ENCODE results near the gene ASPSCR1. TPM values are rescaled to one million over a fixed set of nuclear protein-coding genes. Genes with fewer than 3 reads are reported as not detected.

ASPSCR1 gene
- total RNA-seq, 1 experiment from 2014 or later: 37.7 TPM

GRCh38 chr17:82016875-82017459 is 39.5 kb downstream of the ASPSCR1 start:
- no peak for DNase-seq
- peaks cover 8% of the 10 kb centered on the region for H3K4me1 Mint-ChIP-seq (ENCODE audit: low read depth, unreplicated experiment)
- H3K4me3 Mint-ChIP-seq (ENCODE audit: low read depth, unreplicated experiment): no peak overlapping the region
- intact Hi-C loops (cut with micrococcal nuclease; ENCODE audit: unreplicated experiment): no loop called here
- H3K27ac Mint-ChIP-seq (ENCODE audit: unreplicated experiment): no peak overlapping the region
- BruUV-seq (replicated peaks): no TSS peak
- peaks cover 47% of the 10 kb centered on the region for H3K36me3 Mint-ChIP-seq (ENCODE audit: insufficient read depth, unreplicated experiment)
- no peaks in the 10 kb centered on the region for H3K27me3 Mint-ChIP-seq (ENCODE audit: unreplicated experiment)
- CTCF ChIA-PET: no interaction called here
- no peak for TF ChIP-seq CTCF (IDR thresholded peaks at IDR 0.05; ENCODE audit: unreplicated experiment)
- H3K9me3 Mint-ChIP-seq (ENCODE audit: low read depth, unreplicated experiment): no peaks in the 10 kb centered on the region

- BruUV-seq (replicated peaks): no TSS peak
- no peak for DNase-seq
- intact Hi-C loops (cut with micrococcal nuclease; ENCODE audit: unreplicated experiment): no loop called here
- Mint-ChIP-seq H3K27me3 (ENCODE audit: unreplicated experiment) (no peaks in the 10 kb centered on the region), H3K27ac (ENCODE audit: unreplicated experiment) (no peak overlapping the region), H3K4me3 (ENCODE audit: low read depth, unreplicated experiment) (no peak overlapping the region), H3K4me1 (ENCODE audit: low read depth, unreplicated experiment) (peaks cover 8% of the 10 kb centered on the region), H3K36me3 (ENCODE audit: insufficient read depth, unreplicated experiment) (peaks cover 54% of the 10 kb centered on the region), H3K9me3 (ENCODE audit: low read depth, unreplicated experiment) (no peaks in the 10 kb centered on the region)
- TF ChIP-seq CTCF (IDR thresholded peaks at IDR 0.05; ENCODE audit: unreplicated experiment): no peak
- CTCF ChIA-PET: interaction anchor here (0.6 kb wide), 1 partner anchor 88 kb away, joined by 6 read pairs; no protein-coding TSS in a partner anchor
These were observed 40.3 kb downstream of the ASPSCR1 start for GRCh38 chr17:82017612-82018151.

- no peaks in the 10 kb centered on the region for H3K27me3 Mint-ChIP-seq (ENCODE audit: unreplicated experiment)
- intact Hi-C loops (cut with micrococcal nuclease; ENCODE audit: unreplicated experiment): no loop called here
- BruUV-seq (replicated peaks): no TSS peak
- H3K36me3 Mint-ChIP-seq (ENCODE audit: insufficient read depth, unreplicated experiment): peaks cover 61% of the 10 kb centered on the region
- H3K4me3 Mint-ChIP-seq (ENCODE audit: low read depth, unreplicated experiment): no peak overlapping the region
- CTCF ChIA-PET: interaction anchor here (0.6 kb wide), 1 partner anchor 88 kb away, joined by 6 read pairs; no protein-coding TSS in a partner anchor
- TF ChIP-seq CTCF (IDR thresholded peaks at IDR 0.05; ENCODE audit: unreplicated experiment): no peak
- H3K27ac Mint-ChIP-seq (ENCODE audit: unreplicated experiment): no peak overlapping the region
- no peaks in the 10 kb centered on the region for H3K9me3 Mint-ChIP-seq (ENCODE audit: low read depth, unreplicated experiment)
- DNase-seq: no peak
- peaks cover 8% of the 10 kb centered on the region for H3K4me1 Mint-ChIP-seq (ENCODE audit: low read depth, unreplicated experiment)
These were observed 40.9 kb downstream of the ASPSCR1 start for GRCh38 chr17:82018152-82018988.

- CTCF ChIA-PET: interaction anchor here (0.6 to 4.6 kb wide), 7 partner anchors 14 to 601 kb away, joined by 3 to 45 read pairs (median 4); partner anchors contain the start of genes DCXR and NOTUM
- Mint-ChIP-seq H3K4me1 (ENCODE audit: low read depth, unreplicated experiment) (peaks cover 8% of the 10 kb centered on the region), H3K4me3 (ENCODE audit: low read depth, unreplicated experiment) (no peak overlapping the region), H3K27me3 (ENCODE audit: unreplicated experiment) (no peaks in the 10 kb centered on the region), H3K9me3 (ENCODE audit: low read depth, unreplicated experiment) (no peaks in the 10 kb centered on the region), H3K27ac (ENCODE audit: unreplicated experiment) (no peak overlapping the region), H3K36me3 (ENCODE audit: insufficient read depth, unreplicated experiment) (peaks cover 64% of the 10 kb centered on the region)
- intact Hi-C loops (cut with micrococcal nuclease; ENCODE audit: unreplicated experiment): no loop called here
- BruUV-seq (replicated peaks): TSS peak; percentile 36
- no peak for DNase-seq
- no peak for TF ChIP-seq CTCF (IDR thresholded peaks at IDR 0.05; ENCODE audit: unreplicated experiment)
These were observed 41.7 kb downstream of the ASPSCR1 start for GRCh38 chr17:82018989-82019689.

Measured in Calu3 (cell line).